Choroid plexus epithelial cell (primary cell): ENCODE results near the gene SYTL2.
"Not testable (repeated sequence)": the region's sequence is repeated elsewhere in the genome, so short reads cannot be mapped to it uniquely, and the experiment has no call there.

Experiments used
- DNase-seq: peaks from one replicate; pipeline ENCODE4 v3.0.0-alpha.2; 2010; ENCODE audit warnings: low read depth
- H3K4me3 ChIP-seq: 2 replicates; pipeline ENCODE4 v1.5.1; 2011; ENCODE audit warnings: low read depth, mild to moderate bottlenecking, control low read depth, low read length, moderate library complexity
- TF ChIP-seq, protein P1 (sequence below): conservative IDR thresholded peaks from 2 replicates; pipeline ENCODE4 v1.5.1; 2011; ENCODE audit warnings: low read depth, mild to moderate bottlenecking, control low read depth, inconsistent platforms, low read length, moderate library complexity

Gene SYTL2, protein sequence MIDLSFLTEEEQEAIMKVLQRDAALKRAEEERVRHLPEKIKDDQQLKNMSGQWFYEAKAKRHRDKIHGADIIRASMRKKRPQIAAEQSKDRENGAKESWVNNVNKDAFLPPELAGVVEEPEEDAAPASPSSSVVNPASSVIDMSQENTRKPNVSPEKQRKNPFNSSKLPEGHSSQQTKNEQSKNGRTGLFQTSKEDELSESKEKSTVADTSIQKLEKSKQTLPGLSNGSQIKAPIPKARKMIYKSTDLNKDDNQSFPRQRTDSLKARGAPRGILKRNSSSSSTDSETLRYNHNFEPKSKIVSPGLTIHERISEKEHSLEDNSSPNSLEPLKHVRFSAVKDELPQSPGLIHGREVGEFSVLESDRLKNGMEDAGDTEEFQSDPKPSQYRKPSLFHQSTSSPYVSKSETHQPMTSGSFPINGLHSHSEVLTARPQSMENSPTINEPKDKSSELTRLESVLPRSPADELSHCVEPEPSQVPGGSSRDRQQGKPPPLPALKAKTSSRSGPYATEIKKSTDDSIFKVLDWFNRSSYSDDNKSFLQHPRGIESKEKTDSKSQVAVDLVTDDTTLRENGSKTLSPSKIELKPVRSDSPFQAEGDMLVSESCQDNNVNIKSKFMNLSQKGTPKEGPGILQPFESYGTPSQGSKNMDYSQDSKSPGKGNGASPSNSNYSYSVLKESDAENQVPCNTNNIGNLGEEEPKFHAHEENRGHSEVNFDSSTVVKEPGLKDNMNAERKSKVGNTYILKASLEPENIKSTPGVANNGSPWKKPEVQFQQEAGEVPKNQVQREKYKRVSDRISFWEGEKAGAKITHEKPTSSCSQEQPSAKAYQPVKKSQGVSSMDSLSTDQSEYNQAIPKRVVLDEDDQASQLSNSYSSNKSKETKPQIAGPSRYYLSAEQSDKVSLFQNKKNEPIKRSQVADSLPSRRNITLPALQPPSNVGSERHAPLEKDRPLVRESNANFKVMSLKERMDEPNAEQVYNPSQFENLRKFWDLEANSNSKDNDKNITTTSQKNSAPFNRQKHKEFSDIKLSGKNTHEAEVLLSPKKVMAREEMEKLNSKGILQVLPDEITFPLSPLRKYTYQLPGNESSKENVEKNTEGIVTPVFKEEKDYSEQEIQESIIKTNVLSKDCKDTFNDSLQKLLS (N-terminal part only)

GRCh38 chr11:85810871-85811611 is at the start of gene SYTL2:
Gene SYTL2 (minus strand): TSS chr11:85811141. CDS start chr11:85757725, 53,416 bp downstream.
- no peak for DNase-seq
- peak within 1 kb of the TSS; percentile 62 for H3K4me3 ChIP-seq
- TF ChIP-seq, protein P1, sequence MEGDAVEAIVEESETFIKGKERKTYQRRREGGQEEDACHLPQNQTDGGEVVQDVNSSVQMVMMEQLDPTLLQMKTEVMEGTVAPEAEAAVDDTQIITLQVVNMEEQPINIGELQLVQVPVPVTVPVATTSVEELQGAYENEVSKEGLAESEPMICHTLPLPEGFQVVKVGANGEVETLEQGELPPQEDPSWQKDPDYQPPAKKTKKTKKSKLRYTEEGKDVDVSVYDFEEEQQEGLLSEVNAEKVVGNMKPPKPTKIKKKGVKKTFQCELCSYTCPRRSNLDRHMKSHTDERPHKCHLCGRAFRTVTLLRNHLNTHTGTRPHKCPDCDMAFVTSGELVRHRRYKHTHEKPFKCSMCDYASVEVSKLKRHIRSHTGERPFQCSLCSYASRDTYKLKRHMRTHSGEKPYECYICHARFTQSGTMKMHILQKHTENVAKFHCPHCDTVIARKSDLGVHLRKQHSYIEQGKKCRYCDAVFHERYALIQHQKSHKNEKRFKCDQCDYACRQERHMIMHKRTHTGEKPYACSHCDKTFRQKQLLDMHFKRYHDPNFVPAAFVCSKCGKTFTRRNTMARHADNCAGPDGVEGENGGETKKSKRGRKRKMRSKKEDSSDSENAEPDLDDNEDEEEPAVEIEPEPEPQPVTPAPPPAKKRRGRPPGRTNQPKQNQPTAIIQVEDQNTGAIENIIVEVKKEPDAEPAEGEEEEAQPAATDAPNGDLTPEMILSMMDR: no peak

- H3K4me3 ChIP-seq, DNase-seq: not testable (repeated sequence)
Measured at GRCh38 chr11:85859541-85859940, 48.6 kb upstream of the SYTL2 start.

GRCh38 chr11:85857098-85857497 is 46.2 kb upstream of the SYTL2 start:
- TF ChIP-seq, protein P1: no peak

GRCh38 chr11:85855341-85855656 is 44.4 kb upstream of the SYTL2 start, which contains the start of gene CCDC83:
Gene CCDC83 (plus strand): TSS chr11:85855383. CDS start chr11:85865124, 9,741 bp downstream.
- peak within 1 kb of the TSS; percentile 65 for H3K4me3 ChIP-seq
- TF ChIP-seq, protein P1: no peak
- no peak for DNase-seq

More at GRCh38 chr11:85857098-85857497, 46.2 kb upstream of the SYTL2 start:
- no peak for DNase-seq
- H3K4me3 ChIP-seq: no peak overlapping the region

DNA sequence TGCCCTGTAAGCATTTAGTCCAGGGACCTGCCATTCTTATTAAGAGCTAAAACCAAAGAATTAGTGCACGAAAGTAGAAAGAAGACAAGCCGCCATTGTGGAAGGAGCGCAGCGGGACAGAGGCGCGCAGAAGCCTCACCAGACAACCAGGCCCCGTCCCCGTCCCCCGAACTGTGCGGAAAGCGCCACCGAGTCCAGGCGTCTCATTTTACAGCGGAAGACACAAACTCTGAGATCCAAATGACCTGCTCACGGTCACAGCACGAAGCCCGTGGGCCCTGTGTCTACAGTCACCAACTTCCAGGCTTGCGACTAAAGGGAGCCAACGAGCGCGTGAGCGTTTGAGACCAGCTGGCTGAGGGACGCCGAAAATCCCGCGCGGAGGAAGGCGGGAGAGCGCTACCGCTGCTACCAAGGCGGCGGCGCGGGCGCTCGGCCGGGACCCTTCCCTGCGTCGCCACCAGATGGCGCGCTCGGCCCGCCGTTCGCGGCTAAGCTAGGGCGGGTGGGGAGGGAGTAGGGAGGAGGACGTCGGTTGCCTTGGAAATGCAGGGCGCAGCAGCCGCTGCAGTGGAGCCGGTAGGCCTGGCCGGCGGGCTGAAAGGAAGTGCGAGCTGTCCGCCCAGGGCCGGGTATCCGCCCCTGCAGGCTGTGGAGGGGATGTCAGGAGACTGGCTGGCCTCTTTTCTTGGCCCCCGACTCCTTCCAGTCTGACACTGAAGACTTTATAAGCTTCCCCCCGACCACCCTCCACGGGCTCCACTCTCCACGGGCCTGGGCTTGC is 43.8 kb upstream of the SYTL2 start:
- TF ChIP-seq, protein P1: peak; percentile 57
- DNase-seq: peak; percentile 95
- H3K4me3 ChIP-seq: peak overlapping the region; percentile 65

GRCh38 chr11:85854212-85854556 is 43.2 kb upstream of the SYTL2 start:
- DNase-seq: no peak
- TF ChIP-seq, protein P1: no peak
- H3K4me3 ChIP-seq: peak overlapping the region; percentile 65

- not testable (repeated sequence) for DNase-seq, H3K4me3 ChIP-seq
Measured at GRCh38 chr11:85853541-85853940, 42.6 kb upstream of the SYTL2 start.

- DNase-seq, H3K4me3 ChIP-seq: not testable (repeated sequence)
Measured at GRCh38 chr11:85852754-85853153, 41.8 kb upstream of the SYTL2 start.
